Measurements from ENCODE around the gene NOP9.
A peak's percentile ranks its signal among the peaks of the same experiment; 100 is the strongest.

The NOP9 gene

GRCh38 chr14:24307575-24308341 is 8.1 kb downstream of the NOP9 start, which contains the start of gene CIDEB:
Gene CIDEB, minus strand, starts transcription at chr14:24307977. Its CDS starts 119 bp downstream, at chr14:24307858.
- TF ChIP-seq RAD21 (IDR thresholded peaks at IDR 0.05; ENCODE audit: low read depth) (peak; percentile 53), USF1 (IDR thresholded peaks at IDR 0.05) (no peak), TEAD4 (IDR thresholded peaks at IDR 0.05) (no peak), REST (IDR thresholded peaks at IDR 0.05; ENCODE audit: low read depth) (no peak)

GRCh38 chr14:24308342-24309124 is 8.9 kb downstream of the NOP9 start:
- TF ChIP-seq NFIC (IDR thresholded peaks at IDR 0.05) = no peak
- no peak for TF ChIP-seq RAD21 (IDR thresholded peaks at IDR 0.05; ENCODE audit: low read depth)
- TF ChIP-seq ZBTB7A (IDR thresholded peaks at IDR 0.05; ENCODE audit: low read depth) = no peak
- TF ChIP-seq TEAD4 (IDR thresholded peaks at IDR 0.05) = no peak
- no peak for TF ChIP-seq TAF1 (IDR thresholded peaks at IDR 0.05; ENCODE audit: low read depth)
- no peak for TF ChIP-seq REST (IDR thresholded peaks at IDR 0.05; ENCODE audit: low read depth)

- TF ChIP-seq TEAD4 (IDR thresholded peaks at IDR 0.05) (no peak), CREB1 (IDR thresholded peaks at IDR 0.05; ENCODE audit: low read depth) (no peak), RAD21 (IDR thresholded peaks at IDR 0.05; ENCODE audit: low read depth) (no peak), USF1 (IDR thresholded peaks at IDR 0.05) (no peak), TAF1 (IDR thresholded peaks at IDR 0.05; ENCODE audit: low read depth) (no peak), YY1 (IDR thresholded peaks at IDR 0.05; ENCODE audit: low read depth) (no peak), ZBTB7A (IDR thresholded peaks at IDR 0.05; ENCODE audit: low read depth) (no peak), CEBPB (IDR thresholded peaks at IDR 0.05) (no peak), EP300 (IDR thresholded peaks at IDR 0.05; ENCODE audit: borderline replicate concordance) (no peak), FOXM1 (IDR thresholded peaks at IDR 0.05; ENCODE audit: borderline replicate concordance, low read depth) (no peak), TCF12 (IDR thresholded peaks at IDR 0.05; ENCODE audit: low read depth) (no peak), REST (IDR thresholded peaks at IDR 0.05; ENCODE audit: low read depth) (no peak), EGR1 (IDR thresholded peaks at IDR 0.05) (no peak), NFIC (IDR thresholded peaks at IDR 0.05) (no peak), MAX (IDR thresholded peaks at IDR 0.05) (no peak)
Observed at GRCh38 chr14:24309538-24310264, 10.1 kb downstream of the NOP9 start, which contains the start of gene LTB4R2. Gene LTB4R2, plus strand, starts transcription at chr14:24310140. Its CDS starts 525 bp downstream, at chr14:24310665.

- TF ChIP-seq TAF1 (IDR thresholded peaks at IDR 0.05; ENCODE audit: low read depth) (no peak), TCF12 (IDR thresholded peaks at IDR 0.05; ENCODE audit: low read depth) (no peak), FOXM1 (IDR thresholded peaks at IDR 0.05; ENCODE audit: borderline replicate concordance, low read depth) (no peak), NFIC (IDR thresholded peaks at IDR 0.05) (no peak), ZBTB7A (IDR thresholded peaks at IDR 0.05; ENCODE audit: low read depth) (no peak)
Observed at GRCh38 chr14:24310265-24310645, 10.6 kb downstream of the NOP9 start.
